Nephron (organoid): ENCODE results near the gene BDP1.
A peak's percentile ranks its signal among the peaks of the same experiment; 100 is the strongest.
"Not testable (repeated sequence)": the region's sequence is repeated elsewhere in the genome, so short reads cannot be mapped to it uniquely, and the experiment has no call there.

ENCODE experiments used
- H3K27ac Mint-ChIP-seq, 3 experiments: 2 replicates each; pipeline ENCODE4 v1.8.0; 2020; ENCODE audit warnings: mixed read lengths in 3 of 3, mild to moderate bottlenecking in 2 of 3, moderate library complexity in 1 of 3
- H3K27me3 Mint-ChIP-seq: 2 replicates; pipeline ENCODE4 v1.8.0; 2021; ENCODE audit warnings: low read depth, mild to moderate bottlenecking, moderate library complexity, mixed read lengths
- H3K36me3 Mint-ChIP-seq: 2 replicates; pipeline ENCODE4 v1.8.0; 2020; ENCODE audit warnings: low read depth, mixed read lengths
- H3K4me1 Mint-ChIP-seq: 2 replicates; pipeline ENCODE4 v1.8.0; 2020; ENCODE audit warnings: mixed read lengths
- H3K4me3 Mint-ChIP-seq, 3 experiments: 2 replicates each; pipeline ENCODE4 v1.8.0; 2020; ENCODE audit warnings: mild to moderate bottlenecking in 3 of 3, mixed read lengths in 3 of 3, moderate library complexity in 2 of 3
- H3K9me3 Mint-ChIP-seq: 2 replicates; pipeline ENCODE4 v1.8.0; 2020; ENCODE audit warnings: mixed read lengths
- TF ChIP-seq, protein P1 (sequence below), 3 experiments: fragments of 200-600 bp; sonication (generic); IDR thresholded peaks; one replicate each; pipeline ENCODE4 v1.5.0; 2021; ENCODE audit warnings: antibody characterized with exemption in 3 of 3; ENCODE audit not compliant: unreplicated experiment in 3 of 3

BDP1 gene

DNA sequence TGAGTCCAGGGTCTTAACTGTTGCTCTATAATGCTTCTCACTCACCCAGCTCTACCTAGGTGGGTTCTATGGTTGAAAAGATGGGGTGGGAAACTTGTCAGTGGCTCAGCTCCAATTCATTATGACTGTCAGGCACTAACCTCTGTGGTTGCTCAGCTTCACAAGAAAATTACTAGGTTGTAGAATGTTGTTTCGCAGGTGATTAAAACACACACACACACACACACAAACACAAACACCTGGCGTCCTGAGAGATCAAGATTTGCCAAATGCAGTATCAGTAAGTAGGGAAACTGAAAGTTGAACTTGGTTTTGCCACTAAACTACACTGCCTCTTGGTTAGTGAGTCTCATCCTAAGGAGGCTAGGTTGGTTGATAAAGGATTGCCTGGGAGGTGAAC, 134.5 kb downstream of the BDP1 start:
- TF ChIP-seq, protein P1, sequence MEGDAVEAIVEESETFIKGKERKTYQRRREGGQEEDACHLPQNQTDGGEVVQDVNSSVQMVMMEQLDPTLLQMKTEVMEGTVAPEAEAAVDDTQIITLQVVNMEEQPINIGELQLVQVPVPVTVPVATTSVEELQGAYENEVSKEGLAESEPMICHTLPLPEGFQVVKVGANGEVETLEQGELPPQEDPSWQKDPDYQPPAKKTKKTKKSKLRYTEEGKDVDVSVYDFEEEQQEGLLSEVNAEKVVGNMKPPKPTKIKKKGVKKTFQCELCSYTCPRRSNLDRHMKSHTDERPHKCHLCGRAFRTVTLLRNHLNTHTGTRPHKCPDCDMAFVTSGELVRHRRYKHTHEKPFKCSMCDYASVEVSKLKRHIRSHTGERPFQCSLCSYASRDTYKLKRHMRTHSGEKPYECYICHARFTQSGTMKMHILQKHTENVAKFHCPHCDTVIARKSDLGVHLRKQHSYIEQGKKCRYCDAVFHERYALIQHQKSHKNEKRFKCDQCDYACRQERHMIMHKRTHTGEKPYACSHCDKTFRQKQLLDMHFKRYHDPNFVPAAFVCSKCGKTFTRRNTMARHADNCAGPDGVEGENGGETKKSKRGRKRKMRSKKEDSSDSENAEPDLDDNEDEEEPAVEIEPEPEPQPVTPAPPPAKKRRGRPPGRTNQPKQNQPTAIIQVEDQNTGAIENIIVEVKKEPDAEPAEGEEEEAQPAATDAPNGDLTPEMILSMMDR (IDR thresholded peaks at IDR 0.05; ENCODE audit: unreplicated experiment in 3 of 3): no peak
- no peaks in the 10 kb centered on the region for H3K9me3 Mint-ChIP-seq
- peaks cover 14% of the 10 kb centered on the region for H3K4me1 Mint-ChIP-seq
- H3K4me3 Mint-ChIP-seq: peak overlapping the region in 2 of 3 experiments; percentile 67 to 89
- H3K27me3 Mint-ChIP-seq: no peaks in the 10 kb centered on the region
- H3K36me3 Mint-ChIP-seq: peaks cover 14% of the 10 kb centered on the region
- no peak overlapping the region for H3K27ac Mint-ChIP-seq

DNA sequence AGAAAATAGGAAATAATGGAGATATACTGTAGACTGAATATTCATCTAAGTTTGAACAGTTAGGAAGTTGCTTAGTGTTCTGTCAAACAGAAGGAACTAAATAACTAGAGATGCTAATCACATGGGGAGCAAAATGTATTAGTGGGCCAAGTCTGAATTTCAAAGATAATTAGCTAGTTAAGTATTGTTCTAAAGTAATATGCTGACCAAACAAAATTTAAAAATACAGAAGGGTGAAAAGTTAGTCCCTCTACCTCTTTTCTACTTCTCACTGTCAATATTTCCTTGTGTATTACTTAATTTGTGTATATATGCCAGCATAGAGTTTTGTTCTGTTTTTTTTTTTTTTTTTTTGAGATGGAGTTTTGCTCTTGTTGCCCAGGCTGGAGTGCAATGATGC, 135.6 kb downstream of the BDP1 start:
- H3K4me3 Mint-ChIP-seq: peak overlapping the region in 2 of 3 experiments; percentile 37 to 42
- H3K9me3 Mint-ChIP-seq: no peaks in the 10 kb centered on the region
- H3K27ac Mint-ChIP-seq: no peak overlapping the region
- peaks cover 20% of the 10 kb centered on the region for H3K36me3 Mint-ChIP-seq
- TF ChIP-seq, protein P1 (IDR thresholded peaks at IDR 0.05; ENCODE audit: unreplicated experiment in 3 of 3): no peak
- H3K27me3 Mint-ChIP-seq: no peaks in the 10 kb centered on the region
- H3K4me1 Mint-ChIP-seq: peaks cover 14% of the 10 kb centered on the region

DNA sequence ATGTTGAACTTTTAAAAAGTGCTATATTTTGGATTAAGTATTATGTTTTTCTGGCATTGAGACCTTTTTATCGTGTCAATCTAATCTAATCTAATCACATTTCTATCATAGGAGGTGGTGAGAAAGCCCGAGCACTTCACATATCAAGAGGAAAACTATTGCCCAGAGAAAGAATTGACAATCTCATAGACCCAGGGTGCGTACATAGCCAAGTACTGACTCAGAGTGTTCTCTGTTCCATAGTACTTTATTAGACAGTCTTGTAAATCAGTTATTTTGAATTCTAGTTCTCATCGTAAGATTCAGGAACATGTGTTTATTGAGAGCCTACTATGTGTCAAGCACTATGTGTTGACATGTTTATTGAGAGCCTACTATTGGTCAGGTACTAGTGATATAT, 140.7 kb downstream of the BDP1 start:
- TF ChIP-seq, protein P1 (IDR thresholded peaks at IDR 0.05; ENCODE audit: unreplicated experiment in 3 of 3): no peak
- Mint-ChIP-seq H3K36me3 (peaks cover 49% of the 10 kb centered on the region), H3K4me1 (no peaks in the 10 kb centered on the region), H3K27ac (no peak overlapping the region), H3K9me3 (no peaks in the 10 kb centered on the region), H3K4me3 (no peak overlapping the region), H3K27me3 (no peaks in the 10 kb centered on the region)

DNA sequence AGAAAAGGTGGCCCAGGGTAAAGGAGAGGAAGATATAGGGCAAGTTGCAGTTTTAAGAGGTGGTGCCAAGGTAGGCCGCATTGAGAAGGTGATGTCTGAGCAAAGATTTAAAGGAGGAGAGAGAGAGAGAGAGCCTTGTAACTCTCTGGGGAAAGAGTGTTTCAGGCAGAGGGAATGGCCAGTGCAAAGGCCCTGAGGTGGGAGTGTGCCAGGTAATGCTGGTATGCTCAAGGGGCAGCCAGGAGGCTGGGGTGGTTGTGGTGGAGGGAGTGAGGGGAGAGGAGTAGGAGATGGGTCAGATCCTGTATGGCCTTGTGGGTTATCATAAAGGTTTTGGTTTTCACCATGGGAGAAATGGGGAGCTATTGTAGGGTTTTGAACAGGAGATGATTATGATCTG, 141.6 kb downstream of the BDP1 start:
- Mint-ChIP-seq H3K27ac (no peak overlapping the region), H3K36me3 (peaks cover 55% of the 10 kb centered on the region), H3K4me3 (no peak overlapping the region), H3K4me1 (no peaks in the 10 kb centered on the region), H3K27me3 (no peaks in the 10 kb centered on the region), H3K9me3 (no peaks in the 10 kb centered on the region)
- TF ChIP-seq, protein P1 (IDR thresholded peaks at IDR 0.05; ENCODE audit: unreplicated experiment in 3 of 3): no peak

DNA sequence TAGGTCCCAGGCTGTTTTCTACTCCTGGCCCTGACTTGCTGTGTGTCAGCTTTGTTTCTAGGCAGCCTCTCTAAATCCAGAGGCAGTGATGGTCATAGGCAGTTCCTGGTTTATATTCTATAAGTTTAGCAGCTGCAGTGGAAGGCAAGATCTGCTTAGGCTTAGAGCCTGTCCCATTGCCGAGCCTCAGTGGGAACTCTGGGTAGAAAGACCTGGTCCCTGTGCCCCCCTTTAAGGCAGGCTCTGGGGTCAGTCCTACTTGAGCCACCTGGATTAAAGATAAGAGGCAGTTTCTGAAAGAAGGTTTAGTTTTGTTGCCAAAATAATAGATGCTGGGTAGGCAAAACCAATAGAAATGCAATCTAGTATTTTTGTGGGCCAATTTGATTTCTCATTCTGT, 145.3 kb downstream of the BDP1 start:
- TF ChIP-seq, protein P1 (IDR thresholded peaks at IDR 0.05; ENCODE audit: unreplicated experiment in 3 of 3): no peak

DNA sequence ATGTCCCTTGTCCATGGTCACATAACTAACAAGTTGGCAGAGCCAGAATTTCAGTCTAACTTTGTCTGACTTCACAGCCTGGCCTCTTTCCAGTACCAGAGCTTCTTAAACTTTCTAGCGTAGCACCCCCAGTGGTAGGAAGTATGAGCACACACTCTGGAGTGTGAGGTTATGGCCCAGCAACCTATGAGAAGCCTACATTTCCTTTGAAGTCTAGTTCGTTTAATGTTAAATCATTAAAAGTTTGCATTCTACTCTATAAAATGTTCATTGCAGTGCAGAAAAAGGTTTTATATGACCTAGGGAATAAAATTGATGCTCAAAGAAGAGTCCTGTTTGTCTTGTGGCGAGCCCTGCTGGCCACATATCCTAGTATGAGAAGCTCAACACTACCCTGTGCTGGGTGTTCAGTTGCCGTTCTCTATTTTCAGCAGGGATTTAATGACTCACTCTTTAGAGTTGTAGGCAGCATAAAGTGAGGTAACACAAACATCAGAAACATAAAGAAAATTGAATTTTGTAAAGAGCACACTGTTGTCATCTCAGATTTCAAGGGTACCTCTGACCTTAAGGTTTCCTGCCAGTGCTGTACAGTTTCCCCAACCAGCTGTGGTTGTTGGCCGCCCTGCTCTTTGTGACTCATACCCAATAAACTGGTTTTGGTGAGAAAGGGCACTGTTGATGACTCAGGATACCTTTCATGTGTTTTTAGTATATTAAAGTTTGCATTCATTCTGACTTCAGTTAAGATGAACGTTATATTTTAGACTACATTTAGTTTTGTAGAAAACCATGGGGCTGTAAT, 146.0 kb downstream of the BDP1 start:
- Mint-ChIP-seq H3K4me3 (no peak overlapping the region), H3K27me3 (no peaks in the 10 kb centered on the region), H3K4me1 (no peaks in the 10 kb centered on the region), H3K9me3 (peaks cover 6% of the 10 kb centered on the region), H3K27ac (no peak overlapping the region), H3K36me3 (peaks cover 64% of the 10 kb centered on the region)
- TF ChIP-seq, protein P1 (IDR thresholded peaks at IDR 0.05; ENCODE audit: unreplicated experiment in 3 of 3): peak; percentile 48 to 56 (median 53)

More for the DNA sequence above, 145.3 kb downstream of the BDP1 start:
- Mint-ChIP-seq H3K27me3 (no peaks in the 10 kb centered on the region), H3K9me3 (peaks cover 6% of the 10 kb centered on the region), H3K4me1 (no peaks in the 10 kb centered on the region), H3K4me3 (no peak overlapping the region), H3K36me3 (peaks cover 69% of the 10 kb centered on the region), H3K27ac (no peak overlapping the region)

DNA sequence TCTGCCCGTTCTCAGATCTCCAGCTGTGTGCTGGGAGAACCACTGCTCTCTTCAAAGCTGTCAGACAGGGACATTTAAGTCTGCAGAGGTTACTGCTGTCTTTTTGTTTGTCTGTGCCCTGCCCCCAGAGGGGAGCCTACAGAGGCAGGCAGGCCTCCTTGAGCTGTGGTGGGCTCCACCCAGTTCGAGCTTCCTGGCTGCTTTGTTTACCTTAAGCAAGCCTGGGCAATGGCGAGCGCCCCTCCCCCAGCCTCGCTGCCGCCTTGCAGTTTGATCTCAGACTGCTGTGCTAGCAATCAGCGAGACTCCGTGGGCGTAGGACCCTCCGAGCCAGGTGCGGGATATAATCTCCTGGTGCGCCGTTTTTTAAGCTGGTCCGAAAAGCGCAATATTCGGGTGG, 154.5 kb downstream of the BDP1 start:
- not testable (repeated sequence) for H3K4me1 Mint-ChIP-seq, H3K9me3 Mint-ChIP-seq, H3K27ac Mint-ChIP-seq, H3K27me3 Mint-ChIP-seq, H3K4me3 Mint-ChIP-seq
- peaks cover 45% of the 10 kb centered on the region for H3K36me3 Mint-ChIP-seq
